Retinal pigment epithelial cell (primary cell): ENCODE results near the gene ZNF385D.
"Not testable (repeated sequence)": the region's sequence is repeated elsewhere in the genome, so short reads cannot be mapped to it uniquely, and the experiment has no call there.

ENCODE experiments used
- DNase-seq: peaks from one replicate; pipeline ENCODE4 v3.0.0-alpha.2; 2010; ENCODE audit warnings: low read depth
- H3K4me3 ChIP-seq: 2 replicates; pipeline ENCODE4 v1.5.1; 2011; ENCODE audit warnings: mild to moderate bottlenecking, low read length, control low read depth, moderate library complexity
- TF ChIP-seq, protein P1 (sequence below): conservative IDR thresholded peaks from 2 replicates; pipeline ENCODE4 v1.5.1; 2011; ENCODE audit warnings: low read depth, low read length, control low read depth, inconsistent platforms

Gene ZNF385D

DNA sequence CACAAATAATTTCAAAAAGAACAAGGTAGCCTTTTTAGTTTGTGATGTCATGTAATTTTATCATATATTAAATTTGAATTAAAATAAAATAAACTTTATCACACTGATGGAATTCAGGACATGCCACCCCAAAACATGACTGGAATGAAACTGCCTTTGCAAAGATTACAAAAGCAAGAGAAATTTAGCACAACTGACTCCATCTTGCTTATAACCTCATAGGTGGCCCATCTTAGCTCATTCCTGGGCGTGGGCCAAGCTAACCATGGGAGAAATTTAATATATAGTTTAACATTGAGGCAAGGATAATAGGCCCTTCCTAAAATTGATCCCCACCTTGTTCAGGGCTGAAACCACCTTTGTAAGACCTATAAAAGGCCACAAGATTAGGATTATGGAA, 235.6 kb downstream of the ZNF385D start:
- DNase-seq: no peak
- no peak overlapping the region for H3K4me3 ChIP-seq
- TF ChIP-seq, protein P1, sequence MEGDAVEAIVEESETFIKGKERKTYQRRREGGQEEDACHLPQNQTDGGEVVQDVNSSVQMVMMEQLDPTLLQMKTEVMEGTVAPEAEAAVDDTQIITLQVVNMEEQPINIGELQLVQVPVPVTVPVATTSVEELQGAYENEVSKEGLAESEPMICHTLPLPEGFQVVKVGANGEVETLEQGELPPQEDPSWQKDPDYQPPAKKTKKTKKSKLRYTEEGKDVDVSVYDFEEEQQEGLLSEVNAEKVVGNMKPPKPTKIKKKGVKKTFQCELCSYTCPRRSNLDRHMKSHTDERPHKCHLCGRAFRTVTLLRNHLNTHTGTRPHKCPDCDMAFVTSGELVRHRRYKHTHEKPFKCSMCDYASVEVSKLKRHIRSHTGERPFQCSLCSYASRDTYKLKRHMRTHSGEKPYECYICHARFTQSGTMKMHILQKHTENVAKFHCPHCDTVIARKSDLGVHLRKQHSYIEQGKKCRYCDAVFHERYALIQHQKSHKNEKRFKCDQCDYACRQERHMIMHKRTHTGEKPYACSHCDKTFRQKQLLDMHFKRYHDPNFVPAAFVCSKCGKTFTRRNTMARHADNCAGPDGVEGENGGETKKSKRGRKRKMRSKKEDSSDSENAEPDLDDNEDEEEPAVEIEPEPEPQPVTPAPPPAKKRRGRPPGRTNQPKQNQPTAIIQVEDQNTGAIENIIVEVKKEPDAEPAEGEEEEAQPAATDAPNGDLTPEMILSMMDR: no peak

DNA sequence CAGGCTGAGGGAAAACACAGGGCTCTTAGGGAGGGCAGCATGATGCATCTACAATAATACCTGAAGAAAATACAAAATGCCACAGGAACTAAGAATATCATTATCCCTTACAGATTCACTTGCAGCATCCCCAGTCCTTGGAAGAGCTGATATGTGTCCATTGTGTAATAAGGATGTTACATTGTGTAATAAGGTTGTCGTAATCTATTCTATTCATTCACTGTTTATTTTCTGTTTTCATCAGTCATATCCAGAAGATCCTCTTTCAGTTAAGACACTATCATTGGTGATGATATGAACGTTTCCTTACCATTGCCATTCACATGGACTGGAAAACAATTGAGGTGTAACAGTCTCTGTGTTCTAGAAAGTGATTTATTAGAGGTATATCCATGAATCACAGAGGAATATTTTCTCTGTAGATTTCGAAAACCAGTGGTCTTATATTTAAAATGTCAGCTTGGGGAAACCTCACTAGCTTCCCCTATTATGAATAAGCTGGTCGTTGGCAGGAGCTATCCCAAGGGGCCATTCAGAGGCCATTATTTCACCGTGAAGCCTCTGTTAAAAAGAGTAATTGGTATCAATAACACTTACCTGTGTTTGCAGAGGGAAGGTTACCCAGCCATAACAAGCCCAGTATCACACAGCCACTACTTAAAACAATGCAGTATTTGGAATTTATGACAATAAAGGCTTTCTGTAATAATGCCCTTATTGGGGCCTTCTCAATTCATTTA, 241.1 kb downstream of the ZNF385D start:
- no peak overlapping the region for H3K4me3 ChIP-seq
- DNase-seq: no peak
- TF ChIP-seq, protein P1: no peak

DNA sequence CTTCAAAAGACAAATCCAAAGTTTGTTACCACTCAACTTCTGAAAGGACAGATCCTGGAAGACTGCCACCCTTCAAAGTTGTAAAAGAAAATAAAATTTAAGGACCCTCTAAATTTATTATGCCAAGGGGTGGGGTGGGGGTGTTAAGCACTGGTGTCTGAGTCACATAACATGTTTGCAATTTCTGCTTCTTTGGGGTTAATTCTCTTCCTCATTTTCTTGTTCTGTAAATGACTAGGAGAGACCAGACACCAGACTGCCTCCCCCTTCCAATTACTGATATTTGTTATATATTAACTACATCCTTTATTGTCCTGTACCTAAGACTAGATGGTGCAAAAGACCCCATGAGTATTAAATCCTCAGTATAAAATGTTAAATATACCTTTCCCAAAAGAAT, 242.8 kb downstream of the ZNF385D start:
- no peak overlapping the region for H3K4me3 ChIP-seq
- TF ChIP-seq, protein P1: no peak
- no peak for DNase-seq

DNA sequence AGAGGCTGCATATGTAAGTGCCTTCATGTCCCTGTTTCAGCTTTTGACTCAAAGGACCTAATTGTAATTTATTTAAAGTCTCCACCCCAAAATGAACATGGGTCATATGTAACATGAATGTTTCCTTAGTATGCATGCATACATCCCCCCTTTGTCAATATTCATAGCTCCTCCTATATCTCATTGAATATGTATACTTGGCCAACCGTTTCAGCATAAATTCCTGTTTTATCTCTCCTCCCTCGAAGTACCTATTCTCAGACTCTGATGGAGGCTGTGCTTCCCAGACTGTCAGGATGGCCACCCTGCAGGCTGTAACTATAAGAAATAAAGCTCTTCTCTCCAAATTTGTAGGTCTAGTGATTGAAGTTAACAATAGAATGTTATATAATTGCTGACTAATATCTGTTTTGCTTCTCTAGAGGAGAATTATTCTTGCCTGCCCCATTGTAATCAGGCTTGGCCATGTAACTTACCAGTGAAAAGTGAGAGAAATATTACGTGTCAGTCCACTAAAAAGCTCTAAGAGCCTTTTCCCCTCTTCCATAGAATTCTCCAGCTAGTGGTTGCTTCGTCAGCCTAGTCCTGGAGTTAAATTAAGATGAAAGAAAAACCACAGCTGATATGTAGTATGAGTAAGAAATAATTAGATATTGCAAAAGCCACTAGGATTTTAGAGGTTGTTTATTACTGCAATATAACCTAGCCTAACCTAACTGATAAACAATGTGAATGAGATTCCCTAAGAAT, 245.1 kb downstream of the ZNF385D start:
- DNase-seq: no peak
- TF ChIP-seq, protein P1: no peak
- no peak overlapping the region for H3K4me3 ChIP-seq

DNA sequence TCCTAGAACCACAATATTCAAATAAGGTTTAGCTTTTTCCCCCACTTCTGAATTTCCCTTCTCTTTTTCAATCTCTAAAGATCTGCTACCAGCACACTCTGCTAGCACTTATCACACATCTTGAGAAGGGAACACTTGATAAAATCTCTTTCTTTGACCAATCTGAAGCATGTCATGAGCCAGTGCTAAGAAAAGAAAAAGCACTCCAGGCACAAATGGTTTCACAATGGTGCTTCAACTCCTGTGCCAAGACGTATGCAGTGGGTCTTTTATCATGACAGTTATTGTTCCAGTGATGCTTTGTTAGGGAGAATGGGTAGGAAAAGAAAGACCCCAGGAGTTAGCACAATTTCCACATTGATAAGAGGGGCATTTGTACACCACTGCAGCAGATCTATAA, 248.4 kb downstream of the ZNF385D start:
- no peak for DNase-seq
- H3K4me3 ChIP-seq: no peak overlapping the region
- TF ChIP-seq, protein P1: no peak

DNA sequence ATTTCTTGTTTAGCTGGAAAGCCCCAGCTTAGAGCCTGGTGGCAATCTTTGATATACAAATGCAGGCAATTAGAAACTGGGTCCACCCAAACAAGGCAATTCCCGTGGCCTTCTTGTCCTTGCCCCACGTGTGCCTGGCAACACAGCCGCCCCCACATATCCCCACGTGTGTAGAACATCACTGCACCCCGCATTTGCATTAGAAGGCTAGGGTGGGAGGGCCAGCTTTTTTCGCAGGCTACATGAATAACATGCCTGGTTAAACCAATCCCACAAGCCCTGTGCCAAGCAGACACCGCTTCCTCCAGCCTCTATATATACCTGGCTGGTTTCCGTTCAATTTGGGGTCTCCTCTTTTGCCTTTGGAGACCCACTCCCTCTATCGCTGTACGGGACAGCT, 250.2 kb downstream of the ZNF385D start:
- no peak overlapping the region for H3K4me3 ChIP-seq
- TF ChIP-seq, protein P1: no peak
- no peak for DNase-seq

DNA sequence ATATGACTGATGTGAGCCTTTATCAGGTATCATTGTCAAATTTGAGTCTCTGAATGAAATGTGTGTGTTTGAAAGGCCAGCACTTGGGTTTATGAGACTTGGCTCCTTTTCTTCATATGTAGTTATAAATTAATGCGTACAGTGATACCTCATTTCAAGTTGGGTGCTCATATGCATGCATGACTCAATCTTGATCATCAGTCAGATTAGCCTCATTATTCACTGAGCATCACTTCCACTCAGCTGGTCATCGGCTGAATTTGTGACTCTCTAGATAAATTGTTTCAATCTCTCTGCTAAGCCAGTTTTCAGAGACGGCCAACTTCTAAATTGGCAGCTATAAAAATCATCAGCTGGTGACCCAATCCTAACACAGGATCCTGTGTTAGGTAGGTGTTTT, 260.3 kb downstream of the ZNF385D start:
- H3K4me3 ChIP-seq, DNase-seq: not testable (repeated sequence)
